Neural cell (in vitro differentiated cells): Measurements from ENCODE around the gene FKBP2. TPM values are rescaled to one million over a fixed set of nuclear protein-coding genes. Genes with fewer than 3 reads are reported as not detected.
A peak's percentile ranks its signal among the peaks of the same experiment; 100 is the strongest.

Source experiments
- H2AFZ ChIP-seq: fragments of 200-600, 300-800 bp; sonication (generic), shearing (Covaris generic); 2 replicates; pipeline ENCODE4 v1.6.0; 2014; ENCODE audit warnings: low read depth, mild to moderate bottlenecking, antibody characterized with exemption, low read length, moderate library complexity
- H3F3A ChIP-seq: fragments of 200-600 bp; shearing (Covaris generic); 2 replicates; pipeline ENCODE4 v1.6.1; 2016; ENCODE audit warnings: mild to moderate bottlenecking, moderate library complexity, mixed read lengths, antibody characterized with exemption, low read length; ENCODE audit not compliant: insufficient read depth, poor library complexity, severe bottlenecking
- H3K27ac ChIP-seq: fragments of 200-600, 300-800 bp; sonication (generic), shearing (Covaris generic); 2 replicates; pipeline ENCODE4 v1.5.1; 2014; ENCODE audit warnings: mild to moderate bottlenecking, low read length, moderate library complexity
- H3K27me3 ChIP-seq: fragments of 300-800, 200-600 bp; sonication (generic), shearing (Covaris generic); 2 replicates; pipeline ENCODE4 v1.6.0; 2014; ENCODE audit warnings: mild to moderate bottlenecking, low read depth, low read length, moderate library complexity; ENCODE audit not compliant: insufficient read depth
- H3K36me3 ChIP-seq: fragments of 300-800, 200-600 bp; sonication (generic), shearing (Covaris generic); 2 replicates; pipeline ENCODE4 v1.5.1; 2014; ENCODE audit warnings: mild to moderate bottlenecking, antibody characterized with exemption, low read length, moderate library complexity; ENCODE audit not compliant: insufficient read depth
- H3K4me2 ChIP-seq: fragments of 300-800, 200-600 bp; sonication (generic), shearing (Covaris generic); 2 replicates; pipeline ENCODE4 v1.6.0; 2014; ENCODE audit warnings: mild to moderate bottlenecking, low read length
- H3K4me3 ChIP-seq: fragments of 300-800, 200-600 bp; sonication (generic), shearing (Covaris generic); 2 replicates; pipeline ENCODE4 v1.5.1; 2014; ENCODE audit warnings: mild to moderate bottlenecking, low read length, moderate library complexity
- H3K79me2 ChIP-seq: fragments of 200-600 bp; shearing (Covaris generic); replicated peaks from 2 replicates; pipeline ENCODE4 v1.6.0; 2014; ENCODE audit warnings: mild to moderate bottlenecking, low read length, moderate library complexity; ENCODE audit not compliant: insufficient read depth
- H3K9ac ChIP-seq: fragments of 300-800, 200-600 bp; sonication (generic), shearing (Covaris generic); 2 replicates; pipeline ENCODE4 v1.6.1; 2016; ENCODE audit warnings: mild to moderate bottlenecking, low read length, mixed read lengths
- H3K9me2 ChIP-seq: fragments of 200-600 bp; shearing (Covaris generic); 2 replicates; pipeline ENCODE4 v1.6.1; 2016; ENCODE audit warnings: mild to moderate bottlenecking, low read length, mixed read lengths; ENCODE audit not compliant: insufficient read depth
- H3K9me3 ChIP-seq: fragments of 200-600, 300-800 bp; sonication (generic), shearing (Covaris generic); 2 replicates; pipeline ENCODE4 v1.6.1; 2016; ENCODE audit warnings: mild to moderate bottlenecking, mixed run types, low read length, moderate library complexity, mixed read lengths
- H4K20me1 ChIP-seq: fragments of 200-600 bp; shearing (Covaris generic); 2 replicates; pipeline ENCODE4 v1.6.1; 2016; ENCODE audit warnings: mild to moderate bottlenecking, mixed run types; ENCODE audit not compliant: insufficient read depth
- EP300 ChIP-seq: fragments of 450-650 bp; conservative IDR thresholded peaks from 2 replicates; pipeline ENCODE4 v1.6.1; 2014; ENCODE audit warnings: antibody characterized with exemption, mild to moderate bottlenecking, moderate library complexity; ENCODE audit not compliant: poor library complexity, severe bottlenecking
- EZH2 ChIP-seq: fragments of 200-600, 300-800 bp; shearing (Covaris generic), sonication (generic); IDR thresholded peaks from 2 replicates; pipeline ENCODE4 v1.6.1; 2014; ENCODE audit warnings: antibody characterized with exemption, low read length, borderline replicate concordance, mild to moderate bottlenecking; ENCODE audit not compliant: insufficient read depth, poor library complexity, severe bottlenecking
- TAF1 ChIP-seq: IDR thresholded peaks from 2 replicates; pipeline ENCODE4 v1.6.1; 2012; ENCODE audit warnings: low read depth
- polyA plus RNA-seq: library from polyadenylated mRNA; depleted of rRNA; stranded (reverse); fragments of >200 nt; gene quantifications from 2 replicates; pipeline ENCODE4 v1.2.3, GENCODE V29; 2014
- TF ChIP-seq, protein P1 (sequence below): IDR thresholded peaks from 2 replicates; pipeline ENCODE4 v1.6.1; 2012; ENCODE audit warnings: borderline replicate concordance

FKBP2 gene
- polyA plus RNA-seq, 1 donor from 2014 or later: 47.4 TPM

DNA sequence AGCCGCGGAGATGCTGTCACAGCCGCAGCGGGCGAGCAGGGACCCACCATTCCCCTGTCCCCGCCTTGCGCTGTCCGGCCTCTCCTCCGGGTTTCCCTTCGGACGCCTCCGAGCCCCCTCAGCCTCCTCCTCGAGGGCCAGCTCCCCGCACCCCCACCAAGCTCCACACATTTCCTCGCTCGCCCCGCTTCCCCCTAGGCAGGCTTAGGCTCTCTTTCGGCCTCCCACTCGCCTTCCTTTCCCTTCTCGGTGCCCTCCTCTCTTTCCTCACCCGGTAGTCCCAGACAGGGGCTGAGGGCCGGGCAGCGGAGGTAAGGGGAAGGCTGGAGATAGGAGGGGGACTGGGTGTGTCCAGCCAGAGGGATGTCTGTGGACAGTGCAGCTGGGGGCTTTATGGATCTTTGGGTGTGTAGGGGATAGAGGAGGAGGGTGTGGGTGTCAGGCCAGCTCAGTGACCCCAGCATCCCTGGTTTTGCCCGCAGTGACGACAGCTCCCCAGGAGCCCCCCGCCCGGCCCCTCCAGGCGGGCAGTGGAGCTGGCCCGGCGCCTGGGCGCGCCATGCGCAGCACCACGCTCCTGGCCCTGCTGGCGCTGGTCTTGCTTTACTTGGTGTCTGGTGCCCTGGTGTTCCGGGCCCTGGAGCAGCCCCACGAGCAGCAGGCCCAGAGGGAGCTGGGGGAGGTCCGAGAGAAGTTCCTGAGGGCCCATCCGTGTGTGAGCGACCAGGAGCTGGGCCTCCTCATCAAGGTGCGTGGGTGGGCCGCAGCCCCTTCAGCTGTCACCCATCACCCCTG lies 51.8 kb downstream of the FKBP2 start:
- Histone ChIP-seq H3K9me2 (no peaks in the 10 kb centered on the region), H2AFZ (no peak overlapping the region), H3K4me3 (peak overlapping the region; percentile 69), H3F3A (no peaks in the 10 kb centered on the region), H3K9ac (peak overlapping the region; percentile 68), H3K27me3 (peaks cover 79% of the 10 kb centered on the region), H3K27ac (no peak overlapping the region), H3K4me2 (no peak overlapping the region), H3K9me3 (no peaks in the 10 kb centered on the region), H3K36me3 (no peaks in the 10 kb centered on the region), H4K20me1 (no peaks in the 10 kb centered on the region), H3K79me2 (no peaks in the 10 kb centered on the region)
- no peak for TF ChIP-seq TAF1
- TF ChIP-seq, protein P1, sequence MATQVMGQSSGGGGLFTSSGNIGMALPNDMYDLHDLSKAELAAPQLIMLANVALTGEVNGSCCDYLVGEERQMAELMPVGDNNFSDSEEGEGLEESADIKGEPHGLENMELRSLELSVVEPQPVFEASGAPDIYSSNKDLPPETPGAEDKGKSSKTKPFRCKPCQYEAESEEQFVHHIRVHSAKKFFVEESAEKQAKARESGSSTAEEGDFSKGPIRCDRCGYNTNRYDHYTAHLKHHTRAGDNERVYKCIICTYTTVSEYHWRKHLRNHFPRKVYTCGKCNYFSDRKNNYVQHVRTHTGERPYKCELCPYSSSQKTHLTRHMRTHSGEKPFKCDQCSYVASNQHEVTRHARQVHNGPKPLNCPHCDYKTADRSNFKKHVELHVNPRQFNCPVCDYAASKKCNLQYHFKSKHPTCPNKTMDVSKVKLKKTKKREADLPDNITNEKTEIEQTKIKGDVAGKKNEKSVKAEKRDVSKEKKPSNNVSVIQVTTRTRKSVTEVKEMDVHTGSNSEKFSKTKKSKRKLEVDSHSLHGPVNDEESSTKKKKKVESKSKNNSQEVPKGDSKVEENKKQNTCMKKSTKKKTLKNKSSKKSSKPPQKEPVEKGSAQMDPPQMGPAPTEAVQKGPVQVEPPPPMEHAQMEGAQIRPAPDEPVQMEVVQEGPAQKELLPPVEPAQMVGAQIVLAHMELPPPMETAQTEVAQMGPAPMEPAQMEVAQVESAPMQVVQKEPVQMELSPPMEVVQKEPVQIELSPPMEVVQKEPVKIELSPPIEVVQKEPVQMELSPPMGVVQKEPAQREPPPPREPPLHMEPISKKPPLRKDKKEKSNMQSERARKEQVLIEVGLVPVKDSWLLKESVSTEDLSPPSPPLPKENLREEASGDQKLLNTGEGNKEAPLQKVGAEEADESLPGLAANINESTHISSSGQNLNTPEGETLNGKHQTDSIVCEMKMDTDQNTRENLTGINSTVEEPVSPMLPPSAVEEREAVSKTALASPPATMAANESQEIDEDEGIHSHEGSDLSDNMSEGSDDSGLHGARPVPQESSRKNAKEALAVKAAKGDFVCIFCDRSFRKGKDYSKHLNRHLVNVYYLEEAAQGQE: no peak
- no peak for TF ChIP-seq EP300
- TF ChIP-seq EZH2: no peak

Other genes with a start within 250 kb of the FKBP2 start
- 2.6 and 3.5 TPM in 2 replicates for gene FLRT1, start 205.2 kb upstream of the FKBP2 start, polyA plus RNA-seq
- gene MACROD1, start 75.0 kb upstream of the FKBP2 start, polyA plus RNA-seq: 19.9 and 30.8 TPM in 2 replicates
- gene STIP1, start 54.9 kb upstream of the FKBP2 start, polyA plus RNA-seq: 161 and 174 TPM in 2 replicates
- 0.89 TPM in 1 of 2 replicates, not detected in the other for gene FERMT3, start 34.4 kb upstream of the FKBP2 start, polyA plus RNA-seq
- 67.2 and 75.8 TPM in 2 replicates for gene TRPT1, start 14.9 kb upstream of the FKBP2 start, polyA plus RNA-seq
- 47.3 and 62.1 TPM in 2 replicates for gene NUDT22, start 14.8 kb upstream of the FKBP2 start, polyA plus RNA-seq
- gene DNAJC4, start 10.5 kb upstream of the FKBP2 start, polyA plus RNA-seq: 20.3 and 23.9 TPM in 2 replicates
- gene VEGFB, start 6.5 kb upstream of the FKBP2 start, polyA plus RNA-seq: 4.8 and 6.1 TPM in 2 replicates
- gene PPP1R14B, start 5.8 kb downstream of the FKBP2 start, polyA plus RNA-seq: 400 and 475 TPM in 2 replicates
- gene PLCB3, start 10.4 kb downstream of the FKBP2 start, polyA plus RNA-seq: 2.1 and 3.4 TPM in 2 replicates
- gene BAD, start 43.6 kb downstream of the FKBP2 start, polyA plus RNA-seq: 219 and 228 TPM in 2 replicates
- gene GPR137, start 44.8 kb downstream of the FKBP2 start, polyA plus RNA-seq: 34.1 and 40.1 TPM in 2 replicates
- gene KCNK4, start 50.2 kb downstream of the FKBP2 start, polyA plus RNA-seq: 0.60 and 1.0 TPM in 2 replicates
- 3.4 TPM in 1 of 2 replicates, not detected in the other for gene CATSPERZ, start 59.3 kb downstream of the FKBP2 start, polyA plus RNA-seq
- gene ESRRA, start 64.4 kb downstream of the FKBP2 start, polyA plus RNA-seq: 29.0 and 30.0 TPM in 2 replicates
- gene TRMT112, start 76.5 kb downstream of the FKBP2 start, polyA plus RNA-seq: 278 and 335 TPM in 2 replicates
- 452 and 489 TPM in 2 replicates for gene PRDX5, start 77.0 kb downstream of the FKBP2 start, polyA plus RNA-seq
- 1.3 and 5.4 TPM in 2 replicates for gene CCDC88B, start 99.1 kb downstream of the FKBP2 start, polyA plus RNA-seq
- gene RPS6KA4, start 118.1 kb downstream of the FKBP2 start, polyA plus RNA-seq: 16.7 and 24.6 TPM in 2 replicates